Astrocyte of the hippocampus (primary cell): ENCODE results near the gene CLEC11A.
"Not testable (repeated sequence)": the region's sequence is repeated elsewhere in the genome, so short reads cannot be mapped to it uniquely, and the experiment has no call there.

Experiments used
- DNase-seq: peaks from one replicate; pipeline ENCODE4 v3.0.0; 2011; ENCODE audit warnings: low read depth, low spot score

Gene CLEC11A

DNA sequence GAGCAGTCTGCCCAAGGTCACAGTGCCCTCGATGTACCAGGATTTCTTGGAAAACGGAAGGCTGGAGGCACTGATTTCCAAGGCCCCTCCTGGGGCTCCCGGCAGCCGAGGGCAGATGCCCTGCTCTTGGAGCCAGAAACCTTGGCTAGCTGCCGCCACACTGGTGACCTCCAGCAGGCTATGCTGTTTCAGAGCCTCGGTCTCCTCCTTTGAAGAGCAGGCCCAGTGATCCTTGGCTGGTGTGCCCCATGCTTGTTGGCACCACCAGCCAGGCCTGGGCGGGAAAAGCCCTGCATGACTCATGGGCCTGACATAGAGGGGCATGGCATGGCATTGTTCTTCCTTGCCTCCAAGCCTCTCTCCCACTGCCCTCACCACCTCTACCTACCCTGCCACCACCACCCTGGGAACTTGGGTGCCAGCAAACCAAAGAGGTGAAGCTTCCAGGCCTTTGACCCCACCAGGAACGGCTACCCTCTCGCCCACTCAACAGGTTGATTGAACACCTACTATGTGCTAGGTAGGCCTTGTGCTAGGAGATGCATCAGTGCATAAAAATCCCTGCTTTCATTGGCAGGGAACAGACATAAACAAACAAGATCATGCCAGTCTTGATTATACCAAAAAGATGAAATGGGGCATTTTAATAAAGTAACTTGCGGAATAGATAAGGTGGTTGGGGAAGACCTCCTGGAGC, 1.6 kb upstream of the CLEC11A start:
- DNase-seq, result no peak

DNA sequence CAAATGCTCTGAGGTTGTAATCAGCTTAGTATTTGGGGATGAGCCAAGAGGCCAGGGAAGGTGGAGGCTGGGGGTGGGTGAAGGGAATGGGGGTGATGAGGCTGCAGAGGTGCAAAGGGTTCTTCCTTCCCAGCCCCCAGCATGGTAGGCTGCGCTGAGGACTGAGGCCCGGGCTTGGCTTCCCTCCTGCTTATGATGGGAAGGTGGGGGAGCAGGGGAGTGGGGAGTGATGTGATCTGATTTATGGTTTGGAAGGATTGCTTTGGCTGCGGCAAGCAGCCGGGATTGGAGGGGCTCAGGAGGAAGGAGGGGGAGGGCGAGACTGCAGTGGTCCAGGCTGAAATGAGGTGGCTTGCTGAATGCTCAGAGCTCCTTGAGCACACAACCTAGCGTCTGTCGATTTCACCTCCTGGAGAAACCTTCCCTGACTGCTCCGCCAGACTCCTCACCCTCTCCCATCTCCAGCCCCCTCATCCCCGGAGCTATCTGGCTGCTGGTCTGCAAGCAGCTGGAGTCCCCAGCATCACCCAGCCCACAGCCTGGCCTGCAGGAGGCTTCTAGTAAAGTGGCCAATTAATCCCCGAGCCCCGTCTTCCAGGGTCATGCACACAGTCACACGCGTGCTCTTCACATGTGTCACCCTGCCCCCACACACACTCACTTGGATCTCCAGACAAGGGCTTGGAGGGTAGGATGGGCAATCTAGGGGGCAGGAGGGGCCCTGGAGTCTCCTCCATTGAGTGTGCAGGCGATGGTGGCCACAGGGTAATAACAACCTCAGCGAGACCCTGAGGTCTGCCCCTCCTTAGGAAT, 757 bp upstream of the CLEC11A start:
- no peak for DNase-seq

DNA sequence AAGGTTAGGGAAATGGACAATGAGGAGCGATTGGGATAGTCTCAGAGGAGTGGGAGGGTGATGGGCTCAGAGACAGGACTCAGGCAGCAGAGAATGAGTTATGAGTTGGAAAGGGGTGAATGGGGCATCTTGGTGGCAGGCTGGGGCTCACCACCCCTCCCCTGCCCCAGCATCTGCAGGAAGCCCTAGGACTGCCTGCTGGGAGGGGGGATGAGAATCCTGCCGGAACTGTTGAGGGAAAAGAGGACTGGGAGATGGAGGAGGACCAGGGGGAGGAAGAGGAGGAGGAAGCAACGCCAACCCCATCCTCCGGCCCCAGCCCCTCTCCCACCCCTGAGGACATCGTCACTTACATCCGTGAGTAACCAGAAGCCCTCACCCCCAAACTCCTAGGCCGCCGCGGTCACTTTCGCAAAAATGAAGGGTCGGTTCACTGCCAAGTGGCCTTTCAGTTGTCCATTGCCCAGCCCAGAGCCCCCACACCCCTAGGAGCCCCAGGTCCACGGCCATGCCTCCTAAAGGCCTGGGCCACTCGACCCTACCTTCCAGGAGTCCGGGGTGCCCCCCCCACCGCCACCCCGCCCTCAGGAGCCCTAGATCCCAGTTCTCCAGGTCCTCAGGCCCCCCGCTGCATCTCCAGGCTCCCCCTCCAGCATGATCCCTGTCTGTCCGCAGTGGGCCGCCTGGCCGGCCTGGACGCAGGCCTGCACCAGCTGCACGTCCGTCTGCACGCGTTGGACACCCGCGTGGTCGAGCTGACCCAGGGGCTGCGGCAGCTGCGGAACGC, 764 bp downstream of the CLEC11A start:
- DNase-seq, result no peak

DNA sequence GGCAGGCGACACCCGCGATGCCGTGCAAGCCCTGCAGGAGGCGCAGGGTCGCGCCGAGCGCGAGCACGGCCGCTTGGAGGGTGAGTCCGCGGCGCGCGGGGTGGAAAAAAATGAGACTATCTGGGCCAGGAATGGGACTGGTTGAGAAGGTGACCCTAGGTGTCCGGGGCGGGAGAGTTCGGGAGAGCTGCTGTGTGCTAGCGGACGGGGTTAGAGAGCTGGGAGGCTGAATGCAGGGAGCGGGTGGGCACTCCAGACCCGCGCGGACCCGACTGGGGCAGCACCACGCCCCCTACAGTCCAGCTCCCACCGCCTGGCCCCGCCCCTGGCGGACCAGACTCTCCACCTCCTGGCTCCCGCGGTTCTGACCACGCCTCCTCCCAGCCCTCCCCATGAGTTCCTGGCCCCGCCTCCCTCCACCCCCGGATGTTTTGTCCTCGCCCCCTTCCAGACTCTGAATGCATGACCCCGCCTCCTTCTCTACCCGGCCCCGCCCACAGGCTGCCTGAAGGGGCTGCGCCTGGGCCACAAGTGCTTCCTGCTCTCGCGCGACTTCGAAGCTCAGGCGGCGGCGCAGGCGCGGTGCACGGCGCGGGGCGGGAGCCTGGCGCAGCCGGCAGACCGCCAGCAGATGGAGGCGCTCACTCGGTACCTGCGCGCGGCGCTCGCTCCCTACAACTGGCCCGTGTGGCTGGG, 1.5 kb downstream of the CLEC11A start:
- DNase-seq, result peak; percentile 98

DNA sequence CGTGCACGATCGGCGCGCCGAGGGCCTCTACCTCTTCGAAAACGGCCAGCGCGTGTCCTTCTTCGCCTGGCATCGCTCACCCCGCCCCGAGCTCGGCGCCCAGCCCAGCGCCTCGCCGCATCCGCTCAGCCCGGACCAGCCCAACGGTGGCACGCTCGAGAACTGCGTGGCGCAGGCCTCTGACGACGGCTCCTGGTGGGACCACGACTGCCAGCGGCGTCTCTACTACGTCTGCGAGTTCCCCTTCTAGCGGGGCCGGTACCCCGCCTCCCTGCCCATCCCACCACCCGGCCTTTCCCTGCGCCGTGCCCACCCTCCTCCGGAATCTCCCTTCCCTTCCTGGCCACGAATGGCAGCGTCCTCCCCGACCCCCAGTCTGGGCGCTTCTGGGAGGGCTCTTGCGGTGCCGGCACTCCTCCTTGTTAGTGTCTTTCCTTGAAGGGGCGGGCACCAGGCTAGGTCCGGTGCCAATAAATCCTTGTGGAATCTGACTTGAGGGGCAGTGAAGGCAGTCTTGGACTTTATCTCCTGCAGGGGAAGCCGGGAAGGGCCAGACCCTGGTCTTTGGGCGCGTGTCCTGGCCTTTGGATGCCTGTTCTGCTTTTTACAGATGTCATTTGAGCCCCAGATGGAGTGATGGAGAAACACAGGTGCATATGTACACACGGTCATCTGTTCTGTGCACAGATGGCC, 2.2 kb downstream of the CLEC11A start:
- no peak for DNase-seq

DNA sequence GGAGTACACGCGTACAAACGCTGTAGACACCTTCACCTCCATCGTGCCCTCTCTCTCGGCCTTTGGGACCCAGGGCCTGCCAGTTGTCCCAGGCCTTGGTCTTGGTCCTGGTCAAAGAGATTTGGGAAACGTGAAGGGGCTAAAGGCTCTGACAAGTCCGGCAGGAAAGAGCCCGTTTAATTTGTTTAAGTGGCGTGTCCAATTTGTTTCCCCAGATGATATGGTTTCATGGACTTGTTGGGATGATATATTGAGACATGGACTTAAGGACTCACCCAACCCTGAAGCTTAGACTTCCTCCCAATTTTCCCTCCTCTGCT, 2.7 kb downstream of the CLEC11A start:
- DNase-seq, result no peak

DNA sequence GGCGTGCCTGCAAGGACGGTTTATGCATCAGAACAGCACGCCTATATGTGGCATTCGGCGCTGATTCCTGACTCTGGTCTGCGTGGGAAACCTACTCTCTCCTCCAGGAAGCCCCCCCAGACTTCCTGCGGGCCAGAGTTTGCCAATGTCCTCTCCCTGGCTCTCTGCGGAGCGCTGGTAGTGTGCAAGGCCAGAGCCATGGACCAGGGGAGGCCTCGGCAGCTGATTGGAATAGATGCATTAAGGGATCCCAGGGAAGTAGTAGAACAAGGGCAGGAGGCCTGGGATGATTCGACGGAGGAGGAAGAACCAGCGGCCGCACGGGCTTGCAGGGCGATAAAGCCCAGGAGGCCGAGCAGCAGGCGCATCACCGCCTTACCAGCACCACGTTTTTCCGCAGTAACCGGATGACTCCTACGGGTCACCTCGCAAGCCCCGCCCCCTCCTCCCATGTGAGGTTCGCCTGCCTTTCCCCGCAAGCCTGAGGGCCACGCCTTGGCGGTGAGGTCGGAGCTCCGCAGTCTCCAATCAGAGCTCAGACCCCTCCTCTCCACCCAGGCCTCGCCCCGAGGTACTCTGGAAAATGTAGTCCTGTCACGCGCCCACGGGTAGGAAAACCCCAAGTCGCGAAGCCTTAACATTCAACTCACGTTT, 5.0 kb downstream of the CLEC11A start:
- DNase-seq, result peak; percentile 14

DNA sequence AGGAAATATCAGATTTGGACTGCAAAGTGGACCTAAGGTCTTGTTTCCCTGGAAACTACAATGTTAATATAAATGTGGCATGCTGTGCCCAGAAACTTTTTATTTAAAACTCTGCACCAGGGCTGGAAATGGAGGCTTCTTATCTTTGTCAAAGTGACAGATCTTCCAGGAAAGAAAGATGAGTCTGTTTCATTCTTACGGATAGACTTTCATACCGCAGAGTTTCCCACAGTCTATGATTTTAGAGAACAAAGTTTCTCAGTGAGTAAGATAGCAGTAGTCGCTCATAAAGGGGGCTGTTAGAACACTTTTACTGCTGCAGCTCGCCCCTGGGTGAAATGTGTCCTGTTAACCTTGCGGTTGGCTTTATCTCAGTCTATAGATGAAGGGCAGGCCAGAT, 6.7 kb downstream of the CLEC11A start:
- no peak for DNase-seq

DNA sequence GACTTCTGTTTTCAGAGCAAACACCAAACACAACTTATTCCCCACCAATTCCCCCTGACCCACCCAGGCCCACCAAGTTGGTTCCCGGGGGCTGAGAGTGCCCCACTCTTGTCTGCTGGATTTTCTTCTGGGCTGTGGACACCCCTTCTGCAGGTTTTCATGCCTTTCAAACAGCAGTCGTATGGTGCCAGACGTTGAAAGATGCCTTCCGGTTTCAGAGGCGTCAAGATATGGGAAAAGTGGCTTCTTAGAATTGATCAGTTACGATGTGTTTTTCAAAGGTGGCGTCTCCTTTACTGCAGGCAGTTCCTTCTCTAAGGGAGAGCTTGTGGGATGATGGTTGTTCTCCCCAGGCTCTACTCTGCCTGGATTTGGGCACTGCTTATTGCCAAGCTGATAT, 12.7 kb downstream of the CLEC11A start:
- no peak for DNase-seq

DNA sequence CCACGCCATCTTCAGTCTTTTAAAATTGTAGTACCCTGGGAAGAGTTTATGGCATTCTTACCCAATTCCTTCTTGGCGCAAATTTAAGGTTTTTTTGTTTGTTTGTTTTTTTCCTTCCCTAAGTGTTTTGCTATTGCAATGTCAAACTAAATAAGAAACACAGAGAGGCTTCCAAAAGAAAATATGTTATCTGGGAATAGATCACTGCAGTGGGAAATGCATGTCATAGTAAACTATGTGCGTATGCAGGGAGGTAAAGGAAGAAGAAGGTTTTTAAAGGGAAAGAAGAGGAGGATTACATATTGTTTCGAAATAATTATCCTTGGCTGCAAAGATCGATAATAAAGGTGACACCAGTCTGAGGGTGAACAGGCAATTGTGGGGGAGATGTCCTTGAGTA, 13.2 kb downstream of the CLEC11A start:
- no peak for DNase-seq

DNA sequence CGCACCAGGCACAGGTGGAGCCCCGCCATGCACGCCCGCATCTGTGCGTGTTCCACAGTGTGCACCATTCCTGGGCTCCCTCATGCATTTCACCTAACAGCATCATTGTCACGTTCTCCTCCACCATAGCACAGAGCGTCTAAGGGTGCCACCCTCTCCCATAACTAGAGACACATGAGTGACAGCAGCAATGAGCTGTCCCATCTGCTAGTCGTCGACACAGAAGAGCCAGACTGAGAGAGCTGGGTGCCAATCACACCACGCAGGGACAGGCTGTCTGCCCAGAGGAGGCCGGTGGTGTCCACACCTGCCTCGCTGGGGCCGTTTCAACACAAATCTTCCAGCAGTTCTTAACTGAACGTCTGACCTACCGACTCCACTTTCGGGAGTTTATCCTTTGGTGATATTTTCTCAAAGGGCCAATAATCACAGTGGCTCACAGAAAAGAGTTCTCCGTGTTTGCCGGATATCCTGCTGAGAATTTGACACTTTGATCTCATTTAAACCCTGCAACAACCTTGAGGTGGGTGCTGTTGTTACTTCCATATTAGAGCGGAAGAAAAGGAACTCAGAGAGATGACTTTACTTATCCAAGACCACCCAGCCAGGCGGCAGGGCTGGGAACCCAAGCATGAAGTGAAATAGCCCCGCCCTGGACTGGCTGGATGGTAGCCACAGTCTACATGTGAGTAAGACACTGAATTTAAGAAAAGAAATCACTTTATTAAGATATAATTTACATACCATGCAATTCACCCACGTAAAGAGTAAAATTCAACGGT, 16.2 kb downstream of the CLEC11A start:
- no peak for DNase-seq

DNA sequence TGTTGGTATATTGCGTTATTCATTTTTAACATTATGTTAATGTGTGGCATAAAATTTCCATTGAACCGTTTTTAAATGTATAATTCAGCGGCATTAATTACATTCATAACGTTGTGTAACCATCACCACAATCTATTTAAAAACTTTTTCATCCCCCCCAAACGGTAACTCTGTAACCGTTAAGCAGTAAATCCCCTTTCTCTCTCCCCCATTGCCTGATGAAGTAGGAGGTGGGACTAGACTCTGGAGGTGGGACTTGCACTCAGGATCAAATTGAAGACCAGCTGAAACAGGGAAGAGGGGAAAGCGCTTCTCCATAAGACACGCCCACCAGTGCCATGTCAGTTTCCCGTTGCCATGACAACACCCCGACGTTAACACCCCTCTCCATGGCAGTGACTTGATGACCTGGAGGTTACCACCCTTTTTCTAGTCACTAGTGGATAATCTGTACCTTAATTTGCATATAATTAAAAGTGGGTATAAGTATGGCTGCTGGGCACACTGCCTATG, 16.8 kb downstream of the CLEC11A start:
- DNase-seq, result no peak

DNA sequence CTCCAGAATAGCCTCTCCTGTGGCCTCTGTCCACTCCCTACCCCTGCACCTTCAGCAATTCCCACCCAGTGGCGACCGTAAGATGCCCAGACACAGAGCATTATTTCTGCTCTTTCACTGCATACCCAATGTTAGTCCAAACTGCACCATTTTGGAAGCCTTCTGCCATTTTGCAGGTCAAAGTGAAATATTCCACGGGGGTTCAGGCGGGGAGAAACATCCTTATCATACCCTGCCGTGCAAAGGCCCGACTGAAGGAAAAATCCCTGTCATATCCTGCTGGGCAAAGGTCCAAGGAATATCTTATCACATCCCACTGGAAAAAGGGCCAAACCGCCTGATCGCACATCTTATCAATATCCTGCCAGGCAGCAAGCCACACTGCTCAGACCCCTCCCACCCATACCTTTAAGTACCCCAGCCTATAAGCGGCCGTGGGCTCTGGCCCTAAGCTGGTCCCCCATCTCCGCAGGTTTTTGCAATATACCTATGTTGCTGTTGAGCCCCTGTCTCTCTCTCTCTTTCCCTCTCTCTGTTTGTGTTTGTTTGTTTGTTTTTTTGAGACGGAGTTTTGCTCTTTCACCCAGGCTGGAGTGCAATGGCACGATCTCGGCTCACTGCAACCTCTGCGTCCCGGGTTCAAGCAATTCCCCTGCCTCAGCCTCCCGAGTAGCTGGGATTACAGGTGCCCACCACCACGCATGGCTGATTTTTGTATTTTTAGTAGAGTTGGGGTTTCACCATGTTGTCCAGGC, 18.2 kb downstream of the CLEC11A start:
- DNase-seq, result no peak

DNA sequence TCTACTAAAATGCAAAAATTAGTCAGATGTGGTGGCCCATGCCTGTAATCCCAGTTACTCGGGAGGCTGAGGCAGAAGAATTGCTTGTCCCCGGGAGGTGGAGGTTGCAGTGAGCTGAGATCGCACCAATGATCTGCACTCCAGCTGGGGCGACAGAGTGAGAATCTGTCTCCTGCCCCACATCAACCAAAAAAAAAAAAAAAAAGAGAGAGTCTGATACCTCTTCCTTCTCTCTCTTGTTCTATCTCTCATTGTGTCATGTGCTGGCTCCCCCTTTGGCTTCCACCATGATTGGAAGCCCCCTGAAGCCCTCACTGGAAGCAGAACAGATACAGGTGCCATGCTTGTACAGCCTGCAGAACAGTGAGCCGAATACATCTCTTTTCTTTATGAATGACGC, 20.4 kb downstream of the CLEC11A start:
- DNase-seq, result no peak

DNA sequence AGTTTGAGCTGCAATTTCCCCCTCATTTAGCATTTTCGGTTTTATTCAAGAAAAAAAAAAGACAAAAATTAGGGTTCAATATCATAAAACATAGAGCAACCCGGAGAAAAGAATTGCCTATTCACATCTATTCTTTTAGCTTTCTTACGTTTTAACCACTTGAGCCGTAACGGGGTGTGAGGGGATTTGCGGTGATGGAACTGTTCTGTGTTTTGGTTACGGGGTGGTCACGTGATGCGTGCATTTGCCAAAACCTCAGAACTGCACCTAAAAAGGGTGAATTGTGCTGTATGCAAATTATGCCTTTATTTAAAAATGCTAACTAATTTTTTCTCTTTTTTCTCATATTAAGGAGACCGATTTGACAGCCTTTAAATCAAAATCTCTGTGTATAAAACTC, 22.1 kb downstream of the CLEC11A start:
- no peak for DNase-seq

DNA sequence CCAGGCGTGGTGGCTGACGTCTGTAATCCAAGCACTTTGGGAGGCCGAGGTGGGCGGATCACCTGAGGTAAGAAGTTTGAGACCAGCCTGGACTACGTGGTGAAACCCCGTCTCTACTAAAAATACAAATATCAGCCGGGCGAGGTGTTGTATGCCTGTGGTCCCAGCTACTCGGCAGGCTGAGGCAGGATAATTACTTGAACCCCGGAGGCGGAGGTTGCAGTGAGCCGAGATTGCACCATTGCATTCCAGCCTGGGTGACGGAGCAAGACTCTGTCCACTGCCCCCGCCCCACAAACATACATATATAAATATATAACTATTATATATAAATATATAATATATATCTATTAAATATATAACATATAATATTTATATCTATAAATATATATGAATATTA, 24.0 kb downstream of the CLEC11A start:
- not testable (repeated sequence) for DNase-seq

DNA sequence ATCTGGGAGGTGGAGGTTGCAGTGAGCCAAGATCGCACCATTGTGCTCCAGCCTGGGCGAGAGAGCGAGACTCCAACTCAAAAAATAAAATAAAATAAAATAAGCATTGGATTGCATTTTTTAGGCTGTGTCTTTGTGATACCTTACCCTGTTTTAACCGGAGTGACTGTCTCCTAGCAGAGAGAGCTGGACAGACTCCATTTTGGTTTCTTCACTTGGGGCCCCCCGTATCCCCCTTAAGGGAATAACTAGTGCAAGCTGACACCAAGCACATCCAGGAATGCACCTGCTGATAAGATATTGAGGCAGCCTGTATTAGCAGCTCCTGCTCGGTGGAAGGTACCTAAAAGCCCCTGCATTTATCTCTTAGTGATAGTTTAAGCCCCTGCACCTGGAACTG, 26.3 kb downstream of the CLEC11A start:
- no peak for DNase-seq

DNA sequence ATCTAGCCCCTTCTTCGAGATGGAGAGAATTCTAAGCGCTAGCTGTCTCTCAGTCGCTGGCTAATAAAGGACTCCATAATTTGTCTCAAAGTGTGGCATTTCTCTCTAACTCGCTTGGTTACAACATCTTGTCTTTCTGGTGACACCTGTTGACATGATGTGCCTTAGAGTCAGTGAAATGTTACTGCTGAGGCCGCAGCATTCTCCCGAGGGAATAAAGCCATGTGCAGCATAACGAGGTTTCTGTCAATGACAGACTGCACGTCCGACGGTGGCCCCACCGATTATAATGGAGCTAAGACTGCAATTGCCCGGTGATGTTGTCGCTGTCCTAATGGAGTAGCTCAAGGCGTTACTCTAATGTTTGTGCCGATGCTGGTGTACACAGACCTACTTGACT, 26.8 kb downstream of the CLEC11A start:
- DNase-seq, result no peak

DNA sequence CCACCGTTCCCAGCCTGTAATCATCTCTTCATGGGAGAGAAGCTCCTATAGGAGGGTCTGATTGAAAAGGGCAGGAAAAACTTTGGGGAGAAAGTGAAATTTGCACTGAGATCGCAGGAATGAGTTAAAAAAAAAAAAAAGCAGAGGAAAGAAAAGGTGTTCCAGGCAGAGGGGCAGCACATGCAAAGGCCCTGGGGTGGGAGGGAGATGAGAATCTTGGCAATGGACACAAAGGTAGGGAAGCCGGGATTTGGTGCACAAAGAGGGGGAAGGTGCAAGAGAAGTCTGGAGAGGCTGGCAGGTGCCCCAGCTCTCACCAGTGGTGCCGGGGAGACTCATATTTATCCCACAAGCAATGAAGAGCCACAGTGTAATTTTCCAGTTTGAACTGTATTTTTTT, 30.7 kb downstream of the CLEC11A start:
- no peak for DNase-seq
